ENCODE results near the gene PSRC1.
A peak's percentile ranks its signal among the peaks of the same experiment; 100 is the strongest.
"Not testable (repeated sequence)": the region's sequence is repeated elsewhere in the genome, so short reads cannot be mapped to it uniquely, and the experiment has no call there.

Gene PSRC1

GRCh38 chr1:109282952-109283747 is at the start of gene PSRC1:
Gene PSRC1, minus strand, starts transcription at chr1:109283145.
- DNase-seq, result peak; percentile 90

GRCh38 chr1:109331113-109331512 is 48.2 kb upstream of the PSRC1 start:
- no peak for DNase-seq

- DNase-seq, result no peak
Observed at GRCh38 chr1:109327285-109327684, 44.3 kb upstream of the PSRC1 start.

- DNase-seq, result no peak
Observed at GRCh38 chr1:109322974-109323373, 40.0 kb upstream of the PSRC1 start.

GRCh38 chr1:109319114-109319513 is 36.2 kb upstream of the PSRC1 start:
- DNase-seq, result no peak

GRCh38 chr1:109316506-109316905 is 33.6 kb upstream of the PSRC1 start:
- DNase-seq, result no peak

- DNase-seq, result no peak
Observed at GRCh38 chr1:109315288-109315687, 32.3 kb upstream of the PSRC1 start.

GRCh38 chr1:109314795-109315194 is 31.9 kb upstream of the PSRC1 start:
- DNase-seq, result no peak

- no peak for DNase-seq
Observed at GRCh38 chr1:109312978-109313775, 30.2 kb upstream of the PSRC1 start.

GRCh38 chr1:109312246-109312645 is 29.3 kb upstream of the PSRC1 start:
- no peak for DNase-seq

- DNase-seq, result no peak
Observed at GRCh38 chr1:109309347-109309746, 26.4 kb upstream of the PSRC1 start.

GRCh38 chr1:109307274-109308021 is 24.5 kb upstream of the PSRC1 start:
- no peak for DNase-seq

- no peak for DNase-seq
Observed at GRCh38 chr1:109306832-109307273, 23.9 kb upstream of the PSRC1 start, which contains the start of gene MYBPHL. Gene MYBPHL, minus strand, starts transcription at chr1:109307011. Its CDS starts 20 bp downstream, at chr1:109306991.

- DNase-seq, result not testable (repeated sequence)
Observed at GRCh38 chr1:109305991-109306390, 23.0 kb upstream of the PSRC1 start.

GRCh38 chr1:109304226-109304920 is 21.4 kb upstream of the PSRC1 start:
- no peak for DNase-seq

- no peak for DNase-seq
Observed at GRCh38 chr1:109301874-109302273, 18.9 kb upstream of the PSRC1 start.

- no peak for DNase-seq
Observed at GRCh38 chr1:109300650-109301151, 17.8 kb upstream of the PSRC1 start.

- DNase-seq, result no peak
Observed at GRCh38 chr1:109299558-109300343, 16.8 kb upstream of the PSRC1 start.

- DNase-seq, result no peak
Observed at GRCh38 chr1:109298666-109299557, 16.0 kb upstream of the PSRC1 start.

- DNase-seq, result no peak
Observed at GRCh38 chr1:109296782-109297181, 13.8 kb upstream of the PSRC1 start.

All from NK-92 treated with Interleukin-12 subunit alpha and Interleukin-12 subunit beta, amount 100 ng/mL, for 24 hours (cell line).